ENCODE measurements around the gene SEMA6C. TPM values are rescaled to one million over a fixed set of nuclear protein-coding genes. Genes with fewer than 3 reads are reported as not detected.

Gene SEMA6C
- total and polyA plus RNA-seq, 4 donors, result 1.4 to 1.5 (median 1.4) TPM

DNA sequence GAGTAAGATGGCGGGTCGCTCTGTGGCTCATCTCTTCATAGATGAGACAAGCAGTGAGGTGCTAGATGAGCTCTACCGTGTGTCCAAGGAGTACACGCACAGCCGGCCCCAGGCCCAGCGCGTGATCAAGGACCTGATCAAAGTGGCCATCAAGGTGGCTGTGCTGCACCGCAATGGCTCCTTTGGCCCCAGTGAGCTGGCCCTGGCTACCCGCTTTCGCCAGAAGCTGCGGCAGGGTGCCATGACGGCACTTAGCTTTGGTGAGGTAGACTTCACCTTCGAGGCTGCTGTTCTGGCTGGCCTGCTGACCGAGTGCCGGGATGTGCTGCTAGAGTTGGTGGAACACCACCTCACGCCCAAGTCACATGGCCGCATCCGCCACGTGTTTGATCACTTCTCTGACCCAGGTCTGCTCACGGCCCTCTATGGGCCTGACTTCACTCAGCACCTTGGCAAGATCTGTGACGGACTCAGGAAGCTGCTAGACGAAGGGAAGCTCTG is 12.4 kb upstream of the SEMA6C start (continued):
- no peak for TF ChIP-seq JUND (IDR thresholded peaks at IDR 0.05)

DNA sequence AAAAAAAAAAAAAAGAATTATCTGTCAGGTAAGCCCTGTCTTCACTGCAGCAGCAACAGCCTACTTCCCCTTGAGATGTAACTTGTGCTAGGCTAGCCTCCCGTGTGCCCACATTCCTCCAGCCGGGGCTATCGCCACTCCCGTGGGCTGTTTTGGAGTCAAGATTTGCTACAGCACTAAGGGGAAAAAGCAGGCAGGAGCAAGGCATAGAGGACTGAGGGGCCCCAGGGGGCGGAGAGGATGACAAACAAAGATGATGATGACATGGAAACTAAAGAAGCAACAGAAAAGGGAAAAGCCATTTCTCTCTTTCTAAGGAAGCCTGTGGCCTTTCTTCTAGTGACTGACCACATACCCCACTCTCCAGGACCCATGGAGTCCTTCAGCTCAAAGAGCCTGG is 11.9 kb upstream of the SEMA6C start:
- TF ChIP-seq HNF4A (conservative IDR thresholded peaks at IDR 0.05), result no peak
- no peak for TF ChIP-seq NR2F2 (IDR thresholded peaks at IDR 0.05)
- TF ChIP-seq, protein P1, sequence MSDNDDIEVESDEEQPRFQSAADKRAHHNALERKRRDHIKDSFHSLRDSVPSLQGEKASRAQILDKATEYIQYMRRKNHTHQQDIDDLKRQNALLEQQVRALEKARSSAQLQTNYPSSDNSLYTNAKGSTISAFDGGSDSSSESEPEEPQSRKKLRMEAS (IDR thresholded peaks at IDR 0.05), result no peak
- no peak for TF ChIP-seq SP1 (IDR thresholded peaks at IDR 0.05)
- no peak for TF ChIP-seq RAD21 (IDR thresholded peaks at IDR 0.05)
- TF ChIP-seq FOXA2 (IDR thresholded peaks at IDR 0.05), result no peak
- no peak for TF ChIP-seq HNF4G (IDR thresholded peaks at IDR 0.05)
- no peak for TF ChIP-seq FOXA1 (IDR thresholded peaks at IDR 0.05)
- TF ChIP-seq, protein P2, sequence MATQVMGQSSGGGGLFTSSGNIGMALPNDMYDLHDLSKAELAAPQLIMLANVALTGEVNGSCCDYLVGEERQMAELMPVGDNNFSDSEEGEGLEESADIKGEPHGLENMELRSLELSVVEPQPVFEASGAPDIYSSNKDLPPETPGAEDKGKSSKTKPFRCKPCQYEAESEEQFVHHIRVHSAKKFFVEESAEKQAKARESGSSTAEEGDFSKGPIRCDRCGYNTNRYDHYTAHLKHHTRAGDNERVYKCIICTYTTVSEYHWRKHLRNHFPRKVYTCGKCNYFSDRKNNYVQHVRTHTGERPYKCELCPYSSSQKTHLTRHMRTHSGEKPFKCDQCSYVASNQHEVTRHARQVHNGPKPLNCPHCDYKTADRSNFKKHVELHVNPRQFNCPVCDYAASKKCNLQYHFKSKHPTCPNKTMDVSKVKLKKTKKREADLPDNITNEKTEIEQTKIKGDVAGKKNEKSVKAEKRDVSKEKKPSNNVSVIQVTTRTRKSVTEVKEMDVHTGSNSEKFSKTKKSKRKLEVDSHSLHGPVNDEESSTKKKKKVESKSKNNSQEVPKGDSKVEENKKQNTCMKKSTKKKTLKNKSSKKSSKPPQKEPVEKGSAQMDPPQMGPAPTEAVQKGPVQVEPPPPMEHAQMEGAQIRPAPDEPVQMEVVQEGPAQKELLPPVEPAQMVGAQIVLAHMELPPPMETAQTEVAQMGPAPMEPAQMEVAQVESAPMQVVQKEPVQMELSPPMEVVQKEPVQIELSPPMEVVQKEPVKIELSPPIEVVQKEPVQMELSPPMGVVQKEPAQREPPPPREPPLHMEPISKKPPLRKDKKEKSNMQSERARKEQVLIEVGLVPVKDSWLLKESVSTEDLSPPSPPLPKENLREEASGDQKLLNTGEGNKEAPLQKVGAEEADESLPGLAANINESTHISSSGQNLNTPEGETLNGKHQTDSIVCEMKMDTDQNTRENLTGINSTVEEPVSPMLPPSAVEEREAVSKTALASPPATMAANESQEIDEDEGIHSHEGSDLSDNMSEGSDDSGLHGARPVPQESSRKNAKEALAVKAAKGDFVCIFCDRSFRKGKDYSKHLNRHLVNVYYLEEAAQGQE (IDR thresholded peaks at IDR 0.05), result no peak
- no peak for TF ChIP-seq TAF1 (conservative IDR thresholded peaks at IDR 0.05)
- no peak for TF ChIP-seq RXRA (IDR thresholded peaks at IDR 0.05)
- TF ChIP-seq JUND (IDR thresholded peaks at IDR 0.05), result no peak
- no peak for TF ChIP-seq YY1 (IDR thresholded peaks at IDR 0.05)
- TF ChIP-seq, protein P3, sequence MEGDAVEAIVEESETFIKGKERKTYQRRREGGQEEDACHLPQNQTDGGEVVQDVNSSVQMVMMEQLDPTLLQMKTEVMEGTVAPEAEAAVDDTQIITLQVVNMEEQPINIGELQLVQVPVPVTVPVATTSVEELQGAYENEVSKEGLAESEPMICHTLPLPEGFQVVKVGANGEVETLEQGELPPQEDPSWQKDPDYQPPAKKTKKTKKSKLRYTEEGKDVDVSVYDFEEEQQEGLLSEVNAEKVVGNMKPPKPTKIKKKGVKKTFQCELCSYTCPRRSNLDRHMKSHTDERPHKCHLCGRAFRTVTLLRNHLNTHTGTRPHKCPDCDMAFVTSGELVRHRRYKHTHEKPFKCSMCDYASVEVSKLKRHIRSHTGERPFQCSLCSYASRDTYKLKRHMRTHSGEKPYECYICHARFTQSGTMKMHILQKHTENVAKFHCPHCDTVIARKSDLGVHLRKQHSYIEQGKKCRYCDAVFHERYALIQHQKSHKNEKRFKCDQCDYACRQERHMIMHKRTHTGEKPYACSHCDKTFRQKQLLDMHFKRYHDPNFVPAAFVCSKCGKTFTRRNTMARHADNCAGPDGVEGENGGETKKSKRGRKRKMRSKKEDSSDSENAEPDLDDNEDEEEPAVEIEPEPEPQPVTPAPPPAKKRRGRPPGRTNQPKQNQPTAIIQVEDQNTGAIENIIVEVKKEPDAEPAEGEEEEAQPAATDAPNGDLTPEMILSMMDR (IDR thresholded peaks at IDR 0.05; ENCODE audit: low read depth, low read length, missing input control), result no peak
- TF ChIP-seq, protein P4, sequence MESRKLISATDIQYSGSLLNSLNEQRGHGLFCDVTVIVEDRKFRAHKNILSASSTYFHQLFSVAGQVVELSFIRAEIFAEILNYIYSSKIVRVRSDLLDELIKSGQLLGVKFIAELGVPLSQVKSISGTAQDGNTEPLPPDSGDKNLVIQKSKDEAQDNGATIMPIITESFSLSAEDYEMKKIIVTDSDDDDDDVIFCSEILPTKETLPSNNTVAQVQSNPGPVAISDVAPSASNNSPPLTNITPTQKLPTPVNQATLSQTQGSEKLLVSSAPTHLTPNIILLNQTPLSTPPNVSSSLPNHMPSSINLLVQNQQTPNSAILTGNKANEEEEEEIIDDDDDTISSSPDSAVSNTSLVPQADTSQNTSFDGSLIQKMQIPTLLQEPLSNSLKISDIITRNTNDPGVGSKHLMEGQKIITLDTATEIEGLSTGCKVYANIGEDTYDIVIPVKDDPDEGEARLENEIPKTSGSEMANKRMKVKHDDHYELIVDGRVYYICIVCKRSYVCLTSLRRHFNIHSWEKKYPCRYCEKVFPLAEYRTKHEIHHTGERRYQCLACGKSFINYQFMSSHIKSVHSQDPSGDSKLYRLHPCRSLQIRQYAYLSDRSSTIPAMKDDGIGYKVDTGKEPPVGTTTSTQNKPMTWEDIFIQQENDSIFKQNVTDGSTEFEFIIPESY (IDR thresholded peaks at IDR 0.05), result no peak
- TF ChIP-seq, protein P5, sequence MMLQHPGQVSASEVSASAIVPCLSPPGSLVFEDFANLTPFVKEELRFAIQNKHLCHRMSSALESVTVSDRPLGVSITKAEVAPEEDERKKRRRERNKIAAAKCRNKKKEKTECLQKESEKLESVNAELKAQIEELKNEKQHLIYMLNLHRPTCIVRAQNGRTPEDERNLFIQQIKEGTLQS (IDR thresholded peaks at IDR 0.05), result no peak
- peaks cover 2 to 35% (median 14%) of the 10 kb centered on the region in 4 donors for H3K36me3 ChIP-seq (ENCODE audit: control insufficient read depth in 4 of 4, insufficient read depth in 3 of 4, low read depth in 1 of 4, low read length in 3 of 4)
- no peak for DNase-seq (ENCODE audit: low spot score)
- H3K4me3 ChIP-seq (ENCODE audit: low read depth in 1 of 3, low read length in 3 of 3), result no peak overlapping the region
- H3K4me1 ChIP-seq (ENCODE audit: control insufficient read depth in 4 of 4, insufficient read depth in 4 of 4, low read length in 3 of 4), result peaks cover 0 to 3% (median 0%) of the 10 kb centered on the region in 4 donors
- H3K9me3 ChIP-seq (ENCODE audit: control insufficient read depth in 4 of 4, low read length in 3 of 4), result no peaks in the 10 kb centered on the region
- no peaks in the 10 kb centered on the region for H3K27me3 ChIP-seq (ENCODE audit: control insufficient read depth in 4 of 4, insufficient read depth in 4 of 4, low read length in 3 of 4)
- H3K27ac ChIP-seq (ENCODE audit: low read depth in 1 of 2, low read length in 2 of 2), result no peak overlapping the region
- H3K9ac ChIP-seq (ENCODE audit: low read depth in 1 of 2, low read length in 2 of 2), result no peak overlapping the region
- 80% methylated on average over 5 of the region's 5 CpGs for WGBS

All from liver (tissue), 9 donors.